HG02884 (cell line): ENCODE results near the gene RNF111.
"Not testable (repeated sequence)": the region's sequence is repeated elsewhere in the genome, so short reads cannot be mapped to it uniquely, and the experiment has no call there.

Experiments used
- ATAC-seq: cut with Tn5 transposase; IDR thresholded peaks from one replicate; pipeline ENCODE4 v1.9.1; 2021; ENCODE audit warnings: mild to moderate bottlenecking, moderate library complexity; ENCODE audit not compliant: unreplicated experiment

Gene RNF111

DNA sequence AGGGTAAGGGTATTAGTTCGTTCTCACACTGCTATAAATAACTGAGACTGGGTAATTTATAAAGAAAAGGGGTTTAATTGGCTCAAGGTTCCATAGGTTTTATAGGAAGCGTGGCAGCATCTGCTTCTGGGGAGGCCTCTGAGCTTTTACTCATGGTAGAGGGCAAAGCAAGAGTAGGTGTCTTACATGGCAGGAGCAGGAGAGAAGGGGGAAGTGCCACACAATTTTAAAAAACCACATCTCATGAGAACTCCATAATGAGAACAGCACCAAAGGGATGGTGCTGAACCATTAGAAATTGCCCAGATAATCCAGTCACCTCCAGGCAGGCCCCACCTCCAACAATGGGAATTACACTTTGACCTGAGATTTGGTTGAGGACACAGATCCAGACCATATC is 12.2 kb downstream of the RNF111 start:
- ATAC-seq = no peak

DNA sequence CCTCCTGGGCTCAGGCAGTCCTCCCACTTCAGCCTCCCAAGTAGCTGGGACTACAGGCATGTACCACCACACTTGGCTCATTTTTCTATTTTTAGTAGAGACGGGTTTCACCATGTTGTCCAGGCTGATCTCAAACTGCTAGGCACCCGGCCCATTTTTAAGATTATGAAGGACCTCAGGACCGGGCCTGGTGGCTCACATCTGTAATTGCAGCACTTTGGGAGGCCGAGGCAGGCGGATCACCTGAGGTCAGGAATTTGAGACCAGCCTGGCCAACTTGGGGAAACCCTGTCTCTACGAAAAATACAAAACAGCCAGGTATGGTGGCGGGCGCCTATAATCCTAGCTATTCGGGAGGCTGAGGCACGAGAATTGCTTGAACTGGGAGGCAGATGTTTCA is 12.8 kb downstream of the RNF111 start:
- ATAC-seq = not testable (repeated sequence)

DNA sequence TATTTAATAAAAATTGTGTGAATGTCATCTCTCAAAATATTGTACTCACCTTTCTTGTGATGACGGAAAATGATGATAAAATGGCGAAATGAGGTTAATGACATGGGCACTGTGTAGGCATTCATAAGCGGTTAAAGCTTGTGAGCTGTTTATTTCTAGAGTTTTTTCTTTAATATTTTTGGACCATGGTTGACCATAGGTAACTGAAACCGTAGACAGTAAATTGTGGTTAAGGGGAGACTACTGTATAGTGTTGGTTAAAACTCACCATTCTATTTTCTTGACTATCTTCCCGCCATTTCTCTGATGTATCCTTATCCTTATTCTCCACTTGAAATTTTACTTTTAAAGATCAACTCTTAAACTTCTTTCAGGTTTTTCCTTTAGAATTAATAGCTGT is 14.5 kb downstream of the RNF111 start:
- no peak for ATAC-seq

DNA sequence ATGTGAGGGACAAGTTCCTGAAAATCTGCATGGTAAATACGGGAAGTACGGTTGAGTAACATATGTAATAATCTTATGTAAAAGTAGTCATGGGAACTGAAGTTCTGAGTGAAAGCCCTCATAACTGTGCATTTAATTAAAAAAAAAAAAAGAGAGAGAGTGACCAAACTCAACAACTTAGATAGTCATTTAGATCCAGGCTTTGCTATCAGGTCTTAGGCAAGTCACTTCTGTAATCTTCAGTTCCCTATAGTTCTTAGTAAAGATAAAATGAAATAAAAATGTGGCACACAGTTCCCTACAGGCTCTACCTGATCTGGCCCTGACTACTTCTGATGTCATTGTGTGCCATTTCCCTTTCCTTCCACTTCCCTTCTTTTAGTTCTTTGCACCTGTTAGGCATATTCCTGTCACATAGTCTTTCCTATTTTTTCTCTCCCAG is 15.0 kb downstream of the RNF111 start:
- ATAC-seq = no peak

DNA sequence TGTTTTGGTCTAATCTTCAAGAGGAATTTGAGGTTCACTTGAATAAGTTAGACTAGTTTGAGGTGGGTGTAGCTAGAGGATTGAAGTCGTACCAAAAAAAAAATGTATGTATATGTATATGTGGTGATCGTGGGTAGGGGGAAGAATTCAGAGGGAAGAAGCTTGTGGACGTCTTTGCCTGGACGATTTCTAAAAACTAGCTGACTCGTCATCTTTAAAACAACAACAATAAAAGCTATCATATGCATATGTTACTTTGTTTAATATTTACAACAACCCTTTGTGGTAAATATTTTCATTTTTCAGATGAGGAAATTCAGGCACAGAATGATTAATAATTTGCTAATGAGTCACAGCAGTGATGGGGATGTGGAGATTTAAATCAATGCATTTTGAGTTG is 18.1 kb downstream of the RNF111 start:
- no peak for ATAC-seq

- no peak for ATAC-seq
Observed at GRCh38 chr15:59008086-59008485, 20.6 kb downstream of the RNF111 start.

- no peak for ATAC-seq
Observed at GRCh38 chr15:59011262-59011952, 23.9 kb downstream of the RNF111 start.

DNA sequence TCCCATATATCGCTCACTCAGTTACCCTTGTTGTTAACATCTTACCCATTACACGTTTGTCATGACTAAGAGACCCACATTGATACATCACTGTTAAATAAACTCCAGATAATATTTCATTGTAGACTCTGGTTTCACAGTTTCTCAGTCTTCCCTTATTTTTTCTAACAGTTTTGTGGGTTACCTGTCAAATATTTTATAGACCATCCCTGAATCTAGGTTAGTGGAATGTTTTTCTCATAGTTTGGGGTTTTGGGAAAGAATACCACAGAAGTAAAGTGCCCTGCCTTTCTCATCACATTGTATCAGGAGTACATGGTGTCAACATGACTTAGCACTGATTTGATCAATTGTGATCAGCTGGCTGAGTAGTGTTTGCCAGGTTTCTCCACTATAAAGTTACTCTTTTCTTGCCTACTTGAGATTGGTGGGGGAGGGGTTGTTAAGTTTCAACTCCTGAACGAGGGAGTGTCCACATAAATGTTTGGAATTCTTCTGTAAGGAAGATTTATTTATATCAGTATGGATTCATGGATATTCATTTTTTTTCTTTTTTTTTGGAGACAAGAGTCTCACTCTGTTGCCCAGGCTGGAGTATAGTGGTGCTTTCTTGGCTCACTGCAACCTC is 25.9 kb downstream of the RNF111 start:
- ATAC-seq = no peak

GRCh38 chr15:59014068-59014467 is 26.6 kb downstream of the RNF111 start:
- no peak for ATAC-seq

DNA sequence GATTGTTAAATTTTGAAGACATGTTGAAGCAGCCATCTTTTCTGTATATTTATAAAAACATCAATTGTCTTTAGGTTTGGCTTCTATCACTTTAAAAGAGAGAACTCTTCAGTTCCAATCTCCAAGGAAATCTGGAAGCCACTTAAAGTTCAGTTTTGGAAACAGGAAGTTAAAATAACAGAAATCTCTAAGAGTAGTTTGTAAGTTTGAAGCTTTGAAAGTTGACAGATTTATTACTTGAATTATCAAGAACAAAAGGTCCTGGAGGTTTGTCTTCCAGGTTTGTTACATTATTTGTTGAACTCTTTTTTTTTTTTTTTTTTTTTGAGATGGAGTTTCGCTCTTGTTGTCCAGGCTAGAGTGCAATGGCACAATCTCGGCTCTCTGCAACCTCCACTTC is 30.0 kb downstream of the RNF111 start:
- no peak for ATAC-seq

DNA sequence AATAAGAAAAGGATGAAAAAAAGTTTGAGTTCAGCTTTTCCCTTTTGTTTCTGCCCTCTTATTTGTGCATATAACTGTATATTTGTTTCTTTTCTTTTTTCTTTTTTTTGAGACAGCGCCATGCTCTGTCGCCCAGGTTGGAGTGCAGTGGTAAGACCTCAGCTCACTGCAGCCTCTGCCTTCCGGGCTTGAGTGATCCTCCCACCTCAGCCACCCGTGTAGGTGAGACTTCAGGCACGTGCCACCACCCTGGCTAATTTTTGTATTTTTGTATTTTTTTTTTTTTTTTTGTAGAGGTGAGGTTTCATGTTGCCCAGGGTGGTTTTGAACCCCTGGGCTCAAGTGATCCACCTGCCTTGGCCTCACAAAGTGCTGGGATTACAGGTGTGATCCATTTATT is 31.4 kb downstream of the RNF111 start:
- no peak for ATAC-seq

DNA sequence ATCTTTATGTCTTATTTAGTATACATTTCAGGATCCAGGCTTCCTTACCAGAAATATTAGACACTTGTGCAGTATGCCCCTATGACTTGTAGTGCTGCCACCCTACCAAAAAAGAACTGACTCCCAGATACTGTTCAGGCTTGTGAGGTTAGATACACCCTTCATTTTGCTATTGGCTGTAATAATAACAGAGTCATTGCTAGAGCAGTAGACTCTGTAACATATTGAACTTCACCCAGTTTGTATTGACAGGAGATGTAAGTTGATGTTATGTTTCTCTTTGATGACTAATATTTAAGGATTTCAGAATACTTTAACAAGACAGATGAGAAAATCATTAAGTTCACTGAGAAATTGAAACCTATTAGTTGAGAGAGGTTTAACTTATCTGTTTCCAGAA is 32.9 kb downstream of the RNF111 start:
- no peak for ATAC-seq

GRCh38 chr15:59022188-59022587 is 34.7 kb downstream of the RNF111 start:
- no peak for ATAC-seq

GRCh38 chr15:59026207-59026606 is 38.7 kb downstream of the RNF111 start:
- ATAC-seq = no peak

DNA sequence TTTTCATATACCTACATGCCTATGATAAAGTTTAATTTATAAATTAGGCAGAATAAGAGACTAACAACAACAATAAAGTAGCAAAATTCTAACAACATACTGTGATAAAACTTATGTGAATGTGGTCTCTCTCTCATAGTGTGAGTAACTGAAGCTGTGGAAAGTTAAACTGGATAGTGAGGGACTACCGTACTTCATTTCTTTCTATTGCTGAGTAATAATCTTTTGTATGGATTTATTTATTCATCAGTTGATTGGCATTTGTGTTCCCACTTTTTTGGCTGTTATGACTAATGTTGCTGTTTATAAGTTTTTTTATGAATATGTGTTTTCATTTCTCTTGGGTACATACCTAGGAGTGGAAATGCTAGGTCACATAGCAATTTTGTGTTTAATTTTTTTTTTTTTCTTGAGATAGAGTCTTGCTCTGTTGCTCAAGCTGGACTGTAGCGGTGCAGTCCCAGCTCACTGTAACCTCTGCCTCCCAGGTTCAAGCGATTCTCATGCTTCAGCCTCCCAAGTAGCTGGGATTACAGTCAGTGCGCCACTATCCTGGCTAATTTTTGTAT is 41.0 kb downstream of the RNF111 start:
- no peak for ATAC-seq

DNA sequence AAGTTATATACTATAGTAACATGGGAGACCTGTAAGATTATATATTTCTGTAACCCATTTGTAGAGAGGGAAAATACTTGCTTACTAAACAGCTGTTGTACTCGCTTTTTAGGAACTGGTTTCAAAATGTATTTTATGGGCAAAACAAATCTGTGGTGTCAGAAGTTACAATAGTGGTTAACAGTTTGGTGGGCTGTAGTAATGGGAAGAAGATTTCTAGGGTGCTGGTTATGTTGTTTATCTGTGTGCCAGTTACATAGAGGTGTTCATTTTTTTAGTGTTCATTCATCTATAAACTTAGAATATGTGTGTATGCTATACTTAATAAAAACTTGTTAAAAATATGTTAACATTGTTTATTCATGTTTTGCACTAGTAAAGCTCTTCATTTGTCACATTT is 42.1 kb downstream of the RNF111 start:
- no peak for ATAC-seq

DNA sequence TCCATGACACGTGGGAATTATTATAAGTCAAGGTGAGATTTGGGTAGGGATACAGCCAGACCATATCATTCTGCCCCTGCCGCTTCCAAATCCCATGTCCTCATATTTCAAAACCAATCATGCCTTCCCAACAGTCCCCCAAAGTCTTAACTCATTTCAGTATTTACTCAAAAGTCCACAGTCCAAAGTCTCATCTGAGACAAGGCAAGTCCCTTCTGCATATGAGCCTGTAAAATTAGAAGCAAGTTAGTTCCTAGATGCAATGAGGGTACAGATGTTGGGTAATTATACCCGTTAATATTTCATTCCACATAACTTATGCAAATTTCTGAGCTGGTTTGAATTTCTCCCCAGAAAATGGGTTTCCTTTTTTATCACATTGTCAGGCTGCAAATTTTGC is 47.7 kb downstream of the RNF111 start:
- ATAC-seq = no peak

GRCh38 chr15:59039225-59039624 is 51.8 kb downstream of the RNF111 start:
- no peak for ATAC-seq

- no peak for ATAC-seq
Observed at GRCh38 chr15:59042041-59042440, 54.6 kb downstream of the RNF111 start.

- ATAC-seq = no peak
Observed at GRCh38 chr15:59048897-59049296, 61.4 kb downstream of the RNF111 start.

- ATAC-seq = no peak
Observed at GRCh38 chr15:59051873-59052861, 64.7 kb downstream of the RNF111 start.
